SK-N-MC (cell line): ENCODE measurements around the gene HOXA11.

ENCODE experiments used
- EZH2 ChIP-seq: fragments of 200-600 bp; sonication (generic); IDR thresholded peaks from one replicate; pipeline ENCODE4 v1.6.1; 2017; ENCODE audit warnings: antibody characterized with exemption
- POLR2AphosphoS5 ChIP-seq: IDR thresholded peaks from 2 replicates; pipeline ENCODE4 v1.6.1; 2012; ENCODE audit warnings: mild to moderate bottlenecking, low read depth, low read length, borderline replicate concordance

- TF ChIP-seq EZH2 (no peak), POLR2AphosphoS5 (no peak)
These were observed 22.4 kb upstream of the HOXA11 start for GRCh38 chr7:27207348-27207985.
